ENCODE results near the gene MEF2A. TPM values are rescaled to one million over a fixed set of nuclear protein-coding genes. Genes with fewer than 3 reads are reported as not detected.

Gene MEF2A
- total RNA-seq, 1 experiment from 2014 or later = 25.1 TPM

DNA sequence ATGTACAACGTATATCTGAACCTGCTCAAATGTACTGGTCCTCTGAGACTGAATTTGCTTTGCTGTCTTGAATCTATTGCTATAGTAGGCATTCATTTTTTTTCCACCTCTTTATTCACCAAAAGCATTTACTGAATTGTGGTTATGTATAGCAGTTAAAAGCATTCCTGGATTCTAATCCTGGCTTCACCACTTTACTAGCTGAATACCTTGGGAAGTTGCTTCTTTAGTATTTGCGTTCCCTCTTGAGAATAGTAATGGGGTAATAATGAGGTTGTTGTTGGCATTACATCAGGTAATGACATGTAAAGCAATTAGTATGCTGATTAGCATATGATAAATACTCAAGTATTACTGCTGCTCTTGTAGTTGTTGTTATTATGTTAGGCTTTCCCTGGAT lies 29.1 kb downstream of the MEF2A start:
- in situ Hi-C loops (cut with HindIII; ENCODE audit: low sequenced_read_pairs) = no loop called here

DNA sequence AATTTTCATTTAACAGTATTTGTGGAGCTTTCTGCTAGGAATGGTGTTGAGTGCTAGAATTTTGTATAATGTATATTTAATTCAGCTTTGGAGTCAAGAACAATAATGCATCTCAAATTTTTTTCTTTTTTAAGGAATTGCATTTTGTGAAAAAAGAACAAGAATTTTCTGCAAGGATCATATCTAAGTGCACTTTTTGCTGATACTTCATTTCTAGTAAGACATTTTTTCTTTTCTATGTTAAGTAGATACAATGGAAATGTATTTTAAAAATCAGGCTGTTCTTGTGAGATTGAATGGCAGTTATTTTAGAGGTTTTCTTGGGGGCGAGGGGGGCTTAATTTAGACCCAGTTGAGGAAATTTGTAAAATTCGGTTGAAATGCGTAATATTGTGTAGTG lies 32.5 kb downstream of the MEF2A start:
- in situ Hi-C loops (cut with HindIII; ENCODE audit: low sequenced_read_pairs) = no loop called here
- DNase-seq (ENCODE audit: low spot score) = no peak

More for the DNA sequence above, 29.1 kb downstream of the MEF2A start:
- no peak for DNase-seq (ENCODE audit: low spot score)

DNA sequence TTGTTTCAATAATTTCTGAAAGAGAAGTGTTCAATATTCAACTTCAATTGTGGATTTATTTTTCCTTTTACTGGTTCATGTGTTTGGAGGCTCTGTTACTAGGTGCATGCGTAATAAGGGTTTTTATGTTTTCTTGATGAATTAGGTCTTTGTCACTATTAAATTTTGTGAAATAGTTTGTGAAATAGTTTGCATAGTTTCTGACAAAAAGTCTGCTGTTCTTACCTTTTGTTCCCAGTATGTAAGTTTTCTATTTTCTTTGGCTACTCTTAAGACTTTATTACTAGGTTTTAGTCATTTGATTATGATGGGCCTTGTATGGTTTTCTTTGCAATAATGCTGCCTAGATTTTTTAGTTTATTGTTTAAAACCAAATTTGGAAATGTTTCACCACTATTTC lies 38.0 kb downstream of the MEF2A start:
- in situ Hi-C loops (cut with HindIII; ENCODE audit: low sequenced_read_pairs) = no loop called here
- DNase-seq (ENCODE audit: low spot score) = no peak

DNA sequence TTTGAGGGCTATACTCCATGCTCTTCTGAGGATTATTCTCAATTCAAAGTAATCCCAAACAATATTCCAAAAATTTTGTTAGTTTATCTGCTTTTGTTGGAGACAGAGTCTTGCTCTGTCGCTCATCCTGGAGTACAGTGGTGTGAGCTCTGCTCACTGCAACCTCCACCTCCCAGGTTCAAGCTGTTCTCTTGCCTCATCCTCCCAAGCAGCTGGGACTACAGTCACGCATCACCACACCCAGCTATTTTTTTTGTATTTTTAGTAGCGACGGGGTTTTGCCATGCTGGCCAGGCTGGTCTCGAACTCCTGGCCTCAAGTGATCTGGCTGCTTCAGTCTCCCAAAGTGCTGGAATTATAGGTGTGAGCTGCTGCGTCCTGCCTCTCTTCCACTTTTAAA lies 39.1 kb downstream of the MEF2A start:
- DNase-seq (ENCODE audit: low spot score) = no peak
- in situ Hi-C loops (cut with HindIII; ENCODE audit: low sequenced_read_pairs) = no loop called here

DNA sequence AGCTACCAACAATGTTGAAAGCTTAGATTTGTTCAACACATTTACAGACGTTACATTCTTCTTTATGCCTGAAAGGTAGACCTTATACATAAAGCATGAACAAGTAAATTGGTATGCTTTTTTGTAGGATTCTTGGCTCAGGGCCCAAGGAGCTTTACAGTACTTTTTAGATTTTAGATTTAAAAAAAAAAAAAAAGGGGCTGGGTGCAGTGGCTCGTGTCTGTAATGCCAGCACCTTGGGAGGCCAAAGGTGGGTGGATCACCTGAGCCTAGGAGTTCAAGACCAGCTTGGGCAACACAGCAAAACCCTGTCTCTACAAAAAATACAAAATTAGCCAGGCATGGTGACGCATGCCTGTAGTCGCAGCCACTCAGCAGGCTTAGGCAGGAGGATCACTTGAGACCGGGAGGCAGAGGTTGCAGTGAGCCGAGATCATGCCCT lies 39.7 kb downstream of the MEF2A start:
- in situ Hi-C loops (cut with HindIII; ENCODE audit: low sequenced_read_pairs) = no loop called here
- no peak for DNase-seq (ENCODE audit: low spot score)

DNA sequence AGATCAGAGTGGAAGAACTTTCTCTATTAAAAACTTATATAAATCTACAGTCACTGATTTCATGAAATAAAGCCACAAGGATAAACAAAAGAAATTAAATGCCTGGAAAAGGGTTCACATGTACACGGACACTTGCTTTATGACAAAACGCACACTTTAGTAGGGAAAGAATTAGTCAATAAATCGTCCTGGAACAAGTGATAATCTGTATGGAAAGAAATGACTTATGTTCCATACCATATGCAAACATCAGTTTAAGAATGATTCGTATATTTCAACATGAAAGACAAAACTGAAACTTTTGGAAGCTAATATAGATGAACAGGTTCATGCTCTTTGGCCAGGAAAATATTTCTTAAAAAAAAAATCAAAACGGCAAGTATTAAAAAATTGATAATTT lies 40.2 kb downstream of the MEF2A start:
- in situ Hi-C loops (cut with HindIII; ENCODE audit: low sequenced_read_pairs) = no loop called here
- DNase-seq (ENCODE audit: low spot score) = no peak

DNA sequence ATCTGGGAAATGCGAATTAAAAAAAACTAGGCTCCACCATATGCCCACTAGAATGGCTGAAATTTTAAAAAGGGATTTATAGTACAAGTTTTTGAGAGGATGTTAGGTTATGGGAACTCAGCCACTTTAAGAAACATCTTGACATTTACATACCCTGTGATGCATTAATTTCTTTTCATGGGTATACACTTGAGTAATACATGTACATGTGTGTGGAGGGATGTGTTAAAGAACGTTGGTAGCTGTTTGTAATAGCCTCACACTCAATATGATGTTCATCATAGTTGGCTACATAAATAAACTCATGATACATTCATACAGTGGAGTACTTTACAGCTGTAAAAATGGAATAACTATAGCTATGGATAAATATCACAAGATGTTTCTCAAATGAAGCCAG lies 40.9 kb downstream of the MEF2A start:
- in situ Hi-C loops (cut with HindIII; ENCODE audit: low sequenced_read_pairs) = no loop called here
- no peak for DNase-seq (ENCODE audit: low spot score)

DNA sequence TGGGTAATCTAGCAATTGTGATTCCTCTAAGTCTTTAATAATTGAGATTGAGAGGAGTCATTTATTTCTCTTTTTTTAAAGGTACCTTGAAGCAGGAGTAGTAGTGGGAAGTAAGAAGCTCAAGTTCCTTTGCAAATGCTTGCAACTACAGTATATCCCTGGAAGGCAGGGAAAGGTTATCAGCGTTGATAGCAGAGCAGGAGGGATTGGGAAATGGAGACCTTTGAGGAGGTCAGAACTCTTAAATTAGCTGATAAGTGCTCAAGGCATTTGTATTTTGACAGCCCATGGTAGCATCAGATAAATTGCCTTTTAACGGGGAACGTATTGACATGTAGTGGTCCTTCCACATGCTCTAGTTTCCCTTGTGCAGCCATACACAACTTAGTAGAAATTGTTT lies 47.7 kb downstream of the MEF2A start:
- DNase-seq (ENCODE audit: low spot score) = no peak
- in situ Hi-C loops (cut with HindIII; ENCODE audit: low sequenced_read_pairs) = no loop called here

DNA sequence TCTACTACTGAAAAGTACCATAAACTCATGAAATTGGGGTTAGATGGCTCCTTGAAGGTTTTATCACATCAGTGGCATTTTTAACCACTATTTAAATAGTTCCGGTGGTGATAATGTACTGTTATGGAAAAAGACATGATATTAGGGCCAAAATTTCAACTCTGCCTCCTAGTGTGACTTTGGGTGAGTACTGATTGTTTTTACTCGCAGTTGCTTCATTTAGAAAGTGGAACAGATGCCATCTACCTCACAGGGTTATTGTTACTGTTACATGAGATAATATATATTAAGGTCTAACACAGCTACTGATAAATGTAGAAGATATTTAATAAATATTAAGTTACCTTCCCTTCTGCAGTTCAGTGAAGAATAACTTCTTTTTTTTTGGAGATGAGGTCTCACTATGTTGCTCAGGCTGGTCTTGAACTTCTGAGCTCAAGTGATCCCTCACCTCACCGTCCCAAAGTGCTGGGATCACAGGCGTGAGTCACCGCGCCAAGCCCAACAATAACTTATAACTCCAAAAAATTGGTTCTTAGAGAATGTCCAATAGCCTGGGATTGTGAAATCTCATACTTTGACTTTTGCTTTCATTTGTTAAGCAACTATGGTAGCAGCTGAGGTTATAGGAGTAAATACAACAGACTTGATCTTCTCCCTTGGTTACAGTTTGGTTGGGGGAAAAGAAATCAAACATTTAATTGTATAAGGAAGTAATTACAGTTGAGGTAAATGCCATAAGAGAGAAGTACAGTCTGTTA lies 48.3 kb downstream of the MEF2A start:
- DNase-seq (ENCODE audit: low spot score) = no peak

DNA sequence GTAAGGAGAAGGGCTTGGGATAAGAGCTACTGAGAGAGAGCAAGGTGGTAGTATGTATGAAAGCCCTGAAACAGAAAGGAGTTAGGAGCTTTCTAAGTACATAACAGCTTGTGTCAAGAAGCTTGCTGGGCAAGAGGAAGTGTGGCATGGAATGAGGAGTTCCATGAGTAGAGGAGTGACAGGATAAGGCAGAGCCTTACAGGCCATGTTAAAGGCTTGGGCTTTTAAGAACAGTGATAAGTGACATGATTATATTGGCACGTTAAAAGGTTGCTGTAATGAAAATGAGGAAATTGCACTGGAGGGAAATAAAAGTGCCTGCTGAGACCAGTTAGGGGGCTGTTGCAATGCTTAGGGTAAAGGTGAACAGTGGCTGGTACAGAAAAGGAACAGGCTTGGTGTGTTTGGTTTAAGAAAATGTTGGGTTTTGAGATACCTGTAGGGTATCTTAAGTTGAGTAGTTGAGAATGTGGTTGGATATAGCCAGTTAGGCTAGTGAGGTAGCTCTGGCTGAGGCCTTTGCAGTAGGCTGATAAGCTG lies 49.0 kb downstream of the MEF2A start:
- in situ Hi-C loops (cut with HindIII; ENCODE audit: low sequenced_read_pairs) = no loop called here
- DNase-seq (ENCODE audit: low spot score) = no peak

More for the DNA sequence above, 48.3 kb downstream of the MEF2A start:
- in situ Hi-C loops (cut with HindIII; ENCODE audit: low sequenced_read_pairs) = no loop called here

DNA sequence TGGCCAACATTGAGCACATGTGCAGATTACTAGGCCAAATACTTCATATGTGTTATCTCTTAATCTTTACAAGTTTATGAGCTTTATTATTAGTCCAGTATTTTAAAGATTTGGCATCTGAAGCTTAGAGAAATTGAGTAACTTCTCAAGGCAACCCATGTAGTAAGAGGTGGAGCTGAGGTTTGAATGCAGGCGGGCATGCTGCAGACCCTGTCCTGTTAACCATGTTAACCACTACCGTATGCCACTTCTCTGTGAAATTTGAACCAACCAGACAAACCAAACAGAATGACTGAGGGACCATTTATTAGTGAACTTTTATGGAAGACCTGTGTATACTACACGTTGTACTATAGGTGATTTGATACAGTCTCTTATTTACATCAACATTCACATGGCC lies 49.7 kb downstream of the MEF2A start:
- in situ Hi-C loops (cut with HindIII; ENCODE audit: low sequenced_read_pairs) = no loop called here

DNA sequence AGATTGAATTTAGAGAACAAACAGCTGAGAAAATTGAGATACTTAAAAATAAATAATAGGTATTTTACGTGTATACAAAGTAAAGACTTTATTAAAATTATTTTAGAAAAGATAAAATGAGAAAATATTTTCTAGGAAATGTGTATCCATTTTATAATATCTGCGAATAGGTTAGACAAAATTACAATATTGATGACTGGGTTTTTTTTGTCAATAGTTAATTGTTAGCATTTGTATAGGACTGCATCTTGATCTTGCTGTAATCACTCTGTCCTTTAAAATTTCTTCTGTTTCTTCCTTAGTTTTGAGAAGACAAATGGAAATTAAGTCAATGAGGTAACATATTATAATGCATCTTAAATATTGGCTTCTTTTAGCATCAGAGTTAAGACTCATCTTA lies 50.3 kb downstream of the MEF2A start:
- in situ Hi-C loops (cut with HindIII; ENCODE audit: low sequenced_read_pairs) = no loop called here
- no peak for DNase-seq (ENCODE audit: low spot score)

More for the DNA sequence above, 49.7 kb downstream of the MEF2A start:
- no peak for DNase-seq (ENCODE audit: low spot score)

DNA sequence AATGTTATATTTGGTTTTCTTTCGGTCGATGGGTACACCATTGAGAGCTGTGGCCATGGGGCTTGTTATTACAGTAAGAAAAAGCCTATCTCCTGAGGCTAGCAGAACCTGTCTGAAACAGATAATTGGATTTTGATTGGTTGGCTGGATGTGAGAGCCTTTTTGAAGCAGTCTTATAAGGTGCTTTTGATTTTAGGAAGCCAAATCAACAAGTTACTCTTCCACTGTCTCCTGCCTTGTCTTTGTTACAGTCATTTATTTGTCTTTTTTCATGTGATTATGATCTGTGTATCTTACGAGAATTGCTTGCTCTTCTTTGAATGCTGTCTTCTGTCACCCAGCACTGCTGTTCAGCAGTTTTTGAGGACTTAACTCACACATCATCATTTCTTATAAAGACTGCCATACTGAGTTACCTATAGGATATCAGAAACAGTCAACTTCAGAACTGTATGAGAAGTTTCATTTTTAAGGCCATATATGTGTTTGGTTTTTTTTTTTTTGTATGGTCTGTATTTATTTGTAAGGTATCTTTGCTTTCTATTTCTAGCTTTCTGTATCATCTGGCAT lies 51.1 kb downstream of the MEF2A start:
- no peak for DNase-seq (ENCODE audit: low spot score)
- in situ Hi-C loops (cut with HindIII; ENCODE audit: low sequenced_read_pairs) = no loop called here

DNA sequence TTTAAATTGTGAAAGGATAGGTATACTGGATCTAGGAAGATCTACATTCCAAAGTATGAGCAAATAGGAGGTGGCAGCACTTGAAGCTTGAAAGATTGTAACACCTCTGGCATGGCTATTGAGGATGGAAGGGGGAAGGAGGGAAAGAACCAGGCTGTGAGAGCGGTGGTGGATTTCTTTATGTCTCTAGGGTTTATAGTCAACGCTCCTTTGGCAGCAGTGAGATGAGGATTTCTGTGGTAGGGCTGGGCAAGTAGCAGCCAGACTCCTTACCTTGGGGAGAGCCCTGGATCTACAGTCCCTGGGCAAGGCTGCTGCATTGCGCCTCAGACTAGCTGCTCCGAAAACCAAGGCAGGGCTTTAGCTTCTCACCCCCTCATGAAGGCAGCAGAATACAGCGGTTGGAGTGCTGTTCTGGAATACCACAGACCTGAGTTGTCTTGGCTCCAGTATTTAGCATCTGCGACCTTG lies 53.2 kb downstream of the MEF2A start:
- no peak for DNase-seq (ENCODE audit: low spot score)
- in situ Hi-C loops (cut with HindIII; ENCODE audit: low sequenced_read_pairs) = no loop called here

DNA sequence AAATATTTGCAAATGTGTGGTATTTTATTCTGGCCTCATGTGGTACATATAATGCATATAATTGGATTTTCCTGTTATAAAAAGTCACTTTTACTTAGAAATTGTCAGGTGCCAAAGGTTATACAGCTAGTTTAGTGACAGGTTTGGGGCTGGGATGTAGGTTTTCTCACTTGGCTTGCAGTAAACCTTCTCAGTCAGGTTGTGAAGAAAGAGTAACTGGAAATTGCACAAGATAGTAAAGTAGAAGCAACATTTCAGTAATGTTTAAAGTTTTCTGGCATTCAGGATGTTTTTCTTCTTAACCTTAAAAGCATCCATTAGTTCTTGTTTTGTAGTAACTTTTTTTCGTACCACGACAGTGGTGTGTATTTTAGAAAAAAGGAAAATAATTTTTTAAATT lies 53.9 kb downstream of the MEF2A start:
- in situ Hi-C loops (cut with HindIII; ENCODE audit: low sequenced_read_pairs) = no loop called here

DNA sequence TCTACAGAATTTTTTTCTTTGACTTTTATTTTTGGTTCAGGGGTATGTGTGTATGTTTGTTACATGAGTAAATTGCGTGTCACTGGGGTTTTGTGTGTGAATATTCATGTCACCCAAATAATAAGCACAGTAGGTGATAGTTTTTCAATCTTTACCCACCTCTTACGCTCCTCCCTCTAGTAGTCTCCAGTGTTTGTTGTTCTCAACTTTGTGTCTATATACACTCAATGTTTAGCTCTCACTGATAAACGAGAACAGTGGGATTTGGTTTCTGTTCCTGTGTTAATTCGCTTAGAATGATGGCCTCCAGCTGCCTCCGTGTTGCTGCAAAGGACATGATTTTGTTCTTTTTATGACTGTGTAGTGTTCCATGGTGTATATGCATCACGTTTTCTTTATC lies 54.4 kb downstream of the MEF2A start:
- DNase-seq (ENCODE audit: low spot score) = no peak
- in situ Hi-C loops (cut with HindIII; ENCODE audit: low sequenced_read_pairs) = no loop called here

More for the DNA sequence above, 53.9 kb downstream of the MEF2A start:
- DNase-seq (ENCODE audit: low spot score) = no peak

DNA sequence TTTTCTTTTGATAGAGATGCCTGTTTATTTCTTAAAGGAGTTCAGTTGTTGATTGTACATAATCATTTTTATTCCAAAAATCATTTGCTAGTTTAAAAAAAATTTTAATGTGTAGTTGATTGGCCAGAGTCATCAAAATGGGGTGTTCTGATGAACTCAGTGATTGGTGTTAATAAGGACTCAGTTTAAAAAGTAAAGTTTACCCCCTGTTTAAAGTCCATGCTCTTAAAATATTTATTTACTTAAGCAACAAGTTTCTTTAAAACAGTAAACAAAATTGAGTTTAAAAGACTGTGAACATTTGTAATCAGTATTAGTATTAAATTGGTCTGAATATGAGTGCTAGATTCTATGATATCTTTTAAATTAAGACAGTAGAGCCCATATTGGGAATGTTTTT lies 56.0 kb downstream of the MEF2A start:
- in situ Hi-C loops (cut with HindIII; ENCODE audit: low sequenced_read_pairs) = no loop called here

DNA sequence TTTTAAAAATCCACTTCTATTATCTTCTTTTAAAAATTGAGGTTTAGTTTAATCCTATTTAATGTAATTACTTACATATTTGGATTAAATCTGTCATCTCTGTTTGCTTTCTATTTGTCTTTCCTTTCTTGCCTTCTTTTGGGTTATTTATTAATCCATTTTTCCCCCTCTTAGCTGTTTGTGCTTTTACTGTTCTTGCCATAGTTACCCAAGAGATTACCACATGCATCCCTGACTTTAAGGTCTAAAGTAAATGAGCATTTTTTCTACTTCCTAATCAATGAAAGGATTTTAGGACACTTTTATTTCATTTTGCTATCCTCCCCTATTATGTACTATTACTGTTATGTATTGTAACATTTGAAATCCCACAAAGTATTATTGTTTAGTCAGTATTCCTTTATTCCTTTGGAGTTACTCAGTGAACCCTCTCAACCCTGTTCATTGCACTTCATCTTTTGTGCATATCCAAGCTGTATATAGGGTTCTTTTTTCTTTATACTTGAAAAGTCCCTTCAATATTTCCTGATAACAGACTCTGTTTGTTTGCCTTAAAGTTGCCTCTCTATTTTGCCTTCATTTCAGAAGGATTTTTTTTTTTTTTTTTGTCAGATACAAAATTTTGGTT lies 62.7 kb downstream of the MEF2A start:
- DNase-seq (ENCODE audit: low spot score) = no peak
- in situ Hi-C loops (cut with HindIII; ENCODE audit: low sequenced_read_pairs) = no loop called here

More for the DNA sequence above, 56.0 kb downstream of the MEF2A start:
- DNase-seq (ENCODE audit: low spot score) = no peak

DNA sequence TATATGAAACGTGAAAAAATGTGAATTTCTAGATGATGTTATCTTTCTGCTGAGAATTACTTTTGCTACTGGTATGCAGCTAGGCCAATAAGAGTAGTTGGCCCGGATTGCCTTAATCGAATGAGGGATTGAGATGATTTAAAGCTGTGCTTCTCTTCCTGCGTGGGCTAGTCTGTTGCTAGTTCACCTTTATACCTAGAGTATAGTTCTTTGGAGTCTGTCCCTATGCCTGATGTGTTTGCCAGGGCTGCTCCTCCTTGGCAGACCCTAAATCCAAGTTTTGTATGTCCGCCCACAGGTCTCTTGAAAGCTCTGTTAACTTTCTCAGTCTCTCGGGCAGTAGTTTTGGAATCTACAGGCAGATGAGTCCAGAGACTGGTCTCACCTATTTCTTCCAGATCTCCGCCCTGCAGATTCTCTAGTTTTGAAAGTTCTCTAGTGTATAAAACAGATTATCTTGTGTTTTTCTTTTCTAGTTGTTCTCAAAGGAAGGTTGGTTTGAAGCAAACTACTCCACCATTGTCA lies 64.9 kb downstream of the MEF2A start:
- no peak for DNase-seq (ENCODE audit: low spot score)
- in situ Hi-C loops (cut with HindIII; ENCODE audit: low sequenced_read_pairs) = no loop called here

DNA sequence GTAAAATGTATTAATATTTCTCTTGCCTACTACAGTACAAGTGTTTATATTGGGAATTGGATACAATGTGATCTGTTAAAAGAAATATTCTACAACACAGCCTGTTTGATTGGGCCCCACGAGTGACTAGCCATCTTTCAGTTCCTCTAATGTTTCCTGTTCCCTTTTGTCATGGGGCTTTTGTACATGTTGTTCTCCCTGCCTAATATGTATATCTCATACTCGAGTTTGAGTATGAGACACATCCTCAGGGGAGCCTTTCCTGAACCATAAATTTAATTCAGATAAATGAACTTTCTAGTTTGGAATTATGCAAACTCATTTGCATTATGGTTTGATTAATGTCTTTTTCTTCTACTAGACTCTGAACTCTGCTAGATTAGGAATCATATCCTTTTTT lies 65.5 kb downstream of the MEF2A start:
- in situ Hi-C loops (cut with HindIII; ENCODE audit: low sequenced_read_pairs) = no loop called here
- DNase-seq (ENCODE audit: low spot score) = peak; percentile 25
